Measurements from ENCODE around the gene LACC1.

Gene LACC1

DNA sequence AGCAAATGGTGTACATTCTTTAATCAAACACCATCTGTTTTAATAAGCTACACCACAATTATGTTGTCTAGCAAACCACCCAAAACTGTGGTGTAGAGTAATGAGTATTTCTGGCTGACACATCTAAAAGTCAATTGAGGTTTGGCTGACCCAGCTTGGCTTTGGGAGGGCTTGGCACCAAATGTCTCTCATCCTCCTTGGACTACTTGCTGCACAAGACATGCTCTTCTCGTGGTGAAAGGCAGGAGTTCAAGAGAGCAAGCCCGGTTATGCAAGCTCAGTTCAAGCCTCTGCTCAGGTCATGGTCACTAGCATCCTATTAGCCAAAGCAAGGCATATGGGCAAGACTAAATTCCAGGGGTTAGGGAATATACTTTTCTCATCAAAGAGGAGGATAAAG lies 37.1 kb downstream of the LACC1 start:
- Mint-ChIP-seq H3K36me3 (no peaks in the 10 kb centered on the region), H3K27ac (no peak overlapping the region), H3K4me1 (no peaks in the 10 kb centered on the region), H3K9me3 (no peaks in the 10 kb centered on the region), H3K4me3 (no peak overlapping the region)
- DNase-seq (ENCODE audit: low spot score in 2 of 2) = no peak
- ATAC-seq = no peak

DNA sequence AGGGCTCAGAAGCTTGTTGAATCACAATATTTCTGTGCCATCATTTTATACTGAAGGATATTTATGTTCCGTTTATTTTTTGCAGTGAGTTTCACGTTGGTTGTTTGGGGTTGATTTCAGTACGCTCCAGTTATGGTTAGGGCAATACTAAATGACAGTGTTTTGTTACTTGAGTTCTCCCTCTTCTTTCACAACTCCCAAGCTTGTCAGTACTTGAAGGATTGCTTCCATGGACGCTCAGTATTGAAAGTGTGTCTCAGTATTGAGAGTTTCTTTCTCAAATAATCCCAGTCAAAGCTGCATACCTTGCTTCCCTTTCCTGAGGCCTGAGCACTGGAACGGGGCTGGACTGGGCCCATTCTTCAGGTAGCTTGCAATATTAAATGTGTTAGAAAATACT lies 38.9 kb downstream of the LACC1 start:
- no peaks in the 10 kb centered on the region for H3K9me3 Mint-ChIP-seq
- ATAC-seq = no peak
- DNase-seq (ENCODE audit: low spot score in 2 of 2) = no peak

GRCh38 chr13:43920965-43921674 lies 41.4 kb downstream of the LACC1 start:
- ATAC-seq = no peak
- Mint-ChIP-seq H3K27ac (no peak overlapping the region), H3K4me1 (no peaks in the 10 kb centered on the region)

More for the DNA sequence above, 38.9 kb downstream of the LACC1 start:
- Mint-ChIP-seq H3K27ac (no peak overlapping the region), H3K4me3 (no peak overlapping the region), H3K4me1 (no peaks in the 10 kb centered on the region), H3K36me3 (no peaks in the 10 kb centered on the region)

GRCh38 chr13:43924549-43925245 lies 45.0 kb downstream of the LACC1 start:
- H3K36me3 Mint-ChIP-seq = no peaks in the 10 kb centered on the region
- no peak for ATAC-seq
- no peak overlapping the region for H3K27ac Mint-ChIP-seq
- DNase-seq (ENCODE audit: low spot score in 2 of 2) = no peak
- H3K4me1 Mint-ChIP-seq = no peaks in the 10 kb centered on the region
- H3K9me3 Mint-ChIP-seq = no peaks in the 10 kb centered on the region
- no peak overlapping the region for H3K4me3 Mint-ChIP-seq

More at GRCh38 chr13:43920965-43921674, 41.4 kb downstream of the LACC1 start:
- no peak for DNase-seq (ENCODE audit: low spot score in 2 of 2)
- H3K4me3 Mint-ChIP-seq = no peak overlapping the region
- no peaks in the 10 kb centered on the region for H3K36me3 Mint-ChIP-seq
- H3K9me3 Mint-ChIP-seq = no peaks in the 10 kb centered on the region

DNA sequence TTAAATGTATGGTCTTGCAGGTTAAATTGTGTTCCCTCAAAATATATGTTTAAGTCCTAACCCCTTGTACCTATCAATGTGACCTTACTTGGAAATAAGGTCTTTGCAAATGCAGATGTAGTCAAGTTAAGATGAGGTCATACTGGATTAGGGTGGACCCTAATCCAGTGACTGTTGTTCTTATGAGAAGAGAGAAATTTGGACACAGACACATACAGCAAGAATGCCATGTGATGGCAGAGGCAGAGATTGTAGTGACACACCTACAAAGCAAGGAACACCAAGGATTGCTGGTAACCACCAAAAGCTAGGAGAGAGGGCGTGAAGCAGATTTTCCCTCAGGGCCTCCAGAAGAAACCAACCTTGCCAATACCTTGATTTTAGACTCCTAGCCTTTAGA lies 50.2 kb downstream of the LACC1 start:
- no peaks in the 10 kb centered on the region for H3K4me1 Mint-ChIP-seq
- ATAC-seq (no peak), DNase-seq (ENCODE audit: low spot score in 2 of 2) (no peak)
- H3K27ac Mint-ChIP-seq = no peak overlapping the region
- H3K36me3 Mint-ChIP-seq = no peaks in the 10 kb centered on the region
- H3K9me3 Mint-ChIP-seq = no peaks in the 10 kb centered on the region
- no peak overlapping the region for H3K4me3 Mint-ChIP-seq

DNA sequence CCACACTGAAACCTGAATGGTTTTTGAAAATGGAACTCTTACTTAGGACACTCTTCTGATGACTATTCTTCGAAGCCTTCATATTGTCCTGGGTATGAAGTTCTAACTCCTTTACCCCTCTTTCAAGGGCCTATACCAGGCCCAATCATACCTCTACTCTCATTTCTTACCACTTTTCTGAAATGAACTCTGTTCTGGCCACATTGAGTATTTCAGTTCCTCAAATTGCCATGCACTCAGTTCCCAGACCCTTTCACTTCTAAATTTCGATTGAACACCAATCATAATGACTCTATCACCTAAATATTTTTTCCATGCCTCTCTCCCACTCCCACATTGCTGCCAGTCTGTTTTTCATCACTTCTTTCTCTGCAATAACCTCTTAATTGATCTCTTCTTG lies 53.7 kb downstream of the LACC1 start:
- H3K27ac Mint-ChIP-seq = no peak overlapping the region
- H3K4me3 Mint-ChIP-seq = no peak overlapping the region
- peak; percentile 55 for ATAC-seq
- H3K9me3 Mint-ChIP-seq = no peaks in the 10 kb centered on the region
- H3K4me1 Mint-ChIP-seq = no peaks in the 10 kb centered on the region
- no peak for DNase-seq (ENCODE audit: low spot score in 2 of 2)
- H3K36me3 Mint-ChIP-seq = no peaks in the 10 kb centered on the region

- Mint-ChIP-seq H3K9me3 (no peaks in the 10 kb centered on the region), H3K4me1 (no peaks in the 10 kb centered on the region), H3K36me3 (no peaks in the 10 kb centered on the region), H3K27ac (no peak overlapping the region), H3K4me3 (no peak overlapping the region)
- ATAC-seq (no peak), DNase-seq (ENCODE audit: low spot score in 2 of 2) (no peak)
These were observed 54.6 kb downstream of the LACC1 start for GRCh38 chr13:43934273-43934672.

DNA sequence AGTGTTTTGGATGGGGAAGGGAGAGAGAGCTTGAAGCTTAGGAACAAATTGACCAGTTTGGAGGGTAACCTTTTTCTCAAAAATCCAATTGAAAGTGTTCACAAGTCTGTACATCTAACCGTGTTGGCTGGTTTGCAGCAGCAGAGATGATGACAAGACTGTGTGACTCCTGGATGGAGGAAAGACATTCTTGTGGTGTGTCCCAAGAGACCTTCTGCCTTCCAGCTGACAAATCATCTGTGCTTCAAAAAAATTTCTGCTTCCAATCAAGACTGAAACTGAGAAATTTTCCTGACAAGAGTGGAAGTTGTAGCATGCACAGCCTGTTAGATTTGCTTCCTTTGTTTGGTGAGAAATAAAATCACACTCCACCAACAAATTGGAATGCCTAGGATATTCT lies 56.2 kb downstream of the LACC1 start:
- no peaks in the 10 kb centered on the region for H3K9me3 Mint-ChIP-seq
- DNase-seq (ENCODE audit: low spot score in 2 of 2) (no peak), ATAC-seq (no peak)
- no peak overlapping the region for H3K4me3 Mint-ChIP-seq
- H3K36me3 Mint-ChIP-seq = no peaks in the 10 kb centered on the region
- H3K4me1 Mint-ChIP-seq = no peaks in the 10 kb centered on the region
- H3K27ac Mint-ChIP-seq = no peak overlapping the region

- Mint-ChIP-seq H3K9me3 (no peaks in the 10 kb centered on the region), H3K4me1 (no peaks in the 10 kb centered on the region), H3K36me3 (no peaks in the 10 kb centered on the region), H3K4me3 (no peak overlapping the region), H3K27ac (no peak overlapping the region)
- DNase-seq (ENCODE audit: low spot score in 2 of 2) = no peak
- no peak for ATAC-seq
These were observed 56.9 kb downstream of the LACC1 start for GRCh38 chr13:43936647-43937046.

GRCh38 chr13:43937839-43938238 lies 58.1 kb downstream of the LACC1 start:
- no peak overlapping the region for H3K4me3 Mint-ChIP-seq
- ATAC-seq = no peak

GRCh38 chr13:43938449-43938848 lies 58.7 kb downstream of the LACC1 start:
- Mint-ChIP-seq H3K4me1 (no peaks in the 10 kb centered on the region), H3K4me3 (no peak overlapping the region), H3K9me3 (no peaks in the 10 kb centered on the region), H3K36me3 (no peaks in the 10 kb centered on the region), H3K27ac (no peak overlapping the region)
- no peak for DNase-seq (ENCODE audit: low spot score in 2 of 2)
- ATAC-seq = no peak

More at GRCh38 chr13:43937839-43938238, 58.1 kb downstream of the LACC1 start:
- no peak overlapping the region for H3K27ac Mint-ChIP-seq
- no peaks in the 10 kb centered on the region for H3K9me3 Mint-ChIP-seq
- H3K36me3 Mint-ChIP-seq = no peaks in the 10 kb centered on the region
- no peaks in the 10 kb centered on the region for H3K4me1 Mint-ChIP-seq
- no peak for DNase-seq (ENCODE audit: low spot score in 2 of 2)

DNA sequence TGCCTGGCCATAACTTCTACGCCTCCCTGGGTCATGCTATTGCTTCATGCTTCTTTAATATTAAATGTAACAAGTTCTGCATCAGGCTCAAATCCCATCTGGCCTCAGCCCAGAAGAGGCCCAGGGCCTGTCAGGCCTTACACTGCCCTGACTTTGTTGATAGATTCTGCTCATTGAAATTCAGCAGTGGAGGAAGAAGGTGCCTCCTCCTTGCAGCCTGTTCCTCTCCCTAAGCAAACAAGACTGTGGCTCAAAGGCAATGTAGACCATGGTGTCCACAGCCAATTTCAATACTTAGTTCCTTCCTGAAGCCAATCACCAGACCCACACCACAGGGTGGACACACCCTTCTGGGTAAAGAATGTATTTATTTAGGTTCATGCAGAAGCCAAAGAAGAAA lies 59.4 kb downstream of the LACC1 start:
- H3K36me3 Mint-ChIP-seq = no peaks in the 10 kb centered on the region
- H3K9me3 Mint-ChIP-seq = no peaks in the 10 kb centered on the region
- H3K27ac Mint-ChIP-seq = no peak overlapping the region
- ATAC-seq (no peak), DNase-seq (ENCODE audit: low spot score in 2 of 2) (no peak)
- no peak overlapping the region for H3K4me3 Mint-ChIP-seq
- H3K4me1 Mint-ChIP-seq = no peaks in the 10 kb centered on the region

GRCh38 chr13:43942286-43942685 lies 62.6 kb downstream of the LACC1 start:
- no peak overlapping the region for H3K27ac Mint-ChIP-seq
- H3K9me3 Mint-ChIP-seq = no peaks in the 10 kb centered on the region
- no peaks in the 10 kb centered on the region for H3K36me3 Mint-ChIP-seq
- H3K4me1 Mint-ChIP-seq = no peaks in the 10 kb centered on the region
- no peak overlapping the region for H3K4me3 Mint-ChIP-seq
- DNase-seq (ENCODE audit: low spot score in 2 of 2) (no peak), ATAC-seq (no peak)
